Measurements from ENCODE around the gene CD33.

Gene CD33

DNA sequence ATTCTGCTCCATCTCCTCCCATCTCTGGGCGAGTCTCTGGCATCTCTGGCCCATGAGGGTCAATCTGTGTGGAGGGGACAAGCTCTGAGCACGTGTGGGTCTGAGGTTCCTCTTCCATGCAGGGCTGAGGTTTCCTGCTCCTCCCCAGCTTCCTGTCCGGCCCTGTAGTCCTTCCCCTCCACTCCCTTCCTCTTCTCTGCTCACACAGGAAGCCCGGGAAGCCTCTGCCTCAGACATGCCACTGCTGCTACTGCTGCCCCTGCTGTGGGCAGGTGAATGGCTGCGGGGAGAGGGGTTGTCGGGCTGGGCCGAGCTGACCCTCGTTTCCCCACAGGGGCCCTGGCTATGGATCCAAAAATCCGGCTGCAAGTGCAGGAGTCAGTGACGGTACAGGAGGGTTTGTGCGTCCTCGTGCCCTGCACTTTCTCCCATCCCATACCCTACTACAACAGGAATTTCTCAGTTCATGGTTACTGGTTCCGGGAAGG is 14.0 kb upstream of the CD33 start:
- DNase-seq = peak; percentile 13

DNA sequence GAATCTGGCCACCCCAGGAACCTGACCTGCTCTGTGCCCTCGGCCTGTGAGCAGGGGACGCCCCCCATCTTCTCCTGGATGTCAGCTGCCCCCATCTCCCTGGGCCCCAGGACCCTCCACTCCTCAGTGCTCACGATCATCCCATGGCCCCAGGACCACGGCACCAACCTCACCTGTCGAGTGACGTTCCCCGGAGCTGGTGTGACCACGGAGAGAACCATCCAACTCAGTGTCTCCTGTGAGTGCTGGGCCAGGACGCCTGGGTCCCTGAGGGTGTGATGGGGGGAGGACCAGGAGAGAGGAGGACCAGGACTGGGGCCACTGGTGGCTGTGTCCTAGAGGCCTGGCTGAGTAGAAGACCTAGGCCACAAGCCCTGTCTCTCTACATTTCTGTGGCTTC is 13.0 kb upstream of the CD33 start:
- no peak for DNase-seq

DNA sequence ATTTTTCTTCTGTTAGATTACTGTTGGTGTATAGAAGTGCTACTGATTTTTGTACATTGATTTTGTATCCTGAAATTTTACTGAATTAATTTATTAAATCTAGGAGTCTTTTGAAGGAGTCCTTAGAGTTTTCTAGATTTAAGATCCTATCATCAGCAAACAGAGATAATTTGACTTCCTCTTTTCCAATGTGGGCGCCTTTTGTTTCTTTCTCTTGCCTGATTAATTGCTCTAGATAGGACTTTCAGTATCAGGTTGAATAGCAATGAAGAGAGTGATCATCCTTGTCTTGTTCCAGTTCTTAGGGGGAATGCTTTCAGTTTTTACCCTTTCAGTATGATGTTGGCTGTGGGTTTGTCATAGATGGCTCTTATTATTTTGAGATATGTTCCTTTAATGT is 5.6 kb upstream of the CD33 start:
- no peak for DNase-seq

DNA sequence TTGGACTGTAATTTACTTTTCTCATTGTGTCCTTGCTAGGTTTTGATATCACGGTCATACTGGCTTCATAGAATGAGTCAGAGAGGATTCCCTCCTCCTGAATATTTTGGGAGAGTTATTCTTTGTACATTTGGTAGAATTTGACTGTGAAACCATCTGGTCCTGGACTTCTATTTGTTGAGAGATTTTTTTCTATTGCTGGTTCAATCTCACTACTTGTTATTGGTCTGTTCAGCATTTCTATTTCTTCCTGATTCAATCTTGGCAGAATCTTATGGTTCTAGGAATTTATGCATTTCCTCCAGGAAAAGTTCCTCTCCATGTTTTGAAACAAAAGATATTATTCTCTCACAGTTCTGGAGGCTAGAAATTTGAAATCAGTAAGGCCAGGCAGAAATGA is 4.9 kb upstream of the CD33 start:
- DNase-seq = no peak

DNA sequence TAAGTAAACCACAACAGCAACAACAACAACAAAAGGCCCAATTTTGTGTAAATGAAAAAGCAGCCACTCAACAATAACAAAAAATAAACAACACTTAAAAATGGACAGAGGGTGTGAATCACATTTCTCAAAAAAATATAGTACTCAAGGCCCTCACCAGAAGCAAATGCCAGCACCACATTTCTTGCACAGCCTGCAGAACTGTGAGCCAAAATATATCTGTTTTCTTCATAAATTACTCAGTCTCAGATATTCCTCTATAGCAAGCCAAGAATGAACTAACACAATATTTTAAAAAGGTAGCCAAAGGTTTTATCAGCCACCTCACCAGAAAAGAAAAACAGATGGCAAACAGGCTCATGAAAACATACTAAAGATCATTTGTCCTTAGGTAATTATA is 3.9 kb upstream of the CD33 start:
- no peak for DNase-seq

DNA sequence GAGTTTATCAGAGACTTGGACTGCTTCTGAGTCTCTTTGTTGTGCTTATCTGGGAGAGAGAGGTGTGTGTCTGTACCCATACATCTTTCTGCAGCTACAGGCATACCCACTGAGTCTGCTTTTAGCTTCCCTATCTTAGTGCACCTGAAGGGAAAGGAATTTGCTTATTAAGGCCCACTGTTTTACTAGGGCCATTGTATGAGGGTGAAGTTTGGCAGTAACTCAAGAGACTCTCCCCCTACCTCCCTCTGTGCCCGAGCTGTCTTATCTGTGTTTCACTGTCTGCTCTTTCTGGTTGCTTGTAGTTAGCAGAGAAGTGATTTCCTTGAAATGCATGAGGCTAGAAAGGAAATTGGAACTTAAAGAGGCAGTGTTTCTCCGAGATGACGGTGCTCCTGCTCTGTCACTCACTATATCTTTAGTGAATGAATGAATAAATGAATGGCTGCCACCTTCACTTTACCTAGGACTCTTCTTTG is 678 bp upstream of the CD33 start:
- no peak for DNase-seq

DNA sequence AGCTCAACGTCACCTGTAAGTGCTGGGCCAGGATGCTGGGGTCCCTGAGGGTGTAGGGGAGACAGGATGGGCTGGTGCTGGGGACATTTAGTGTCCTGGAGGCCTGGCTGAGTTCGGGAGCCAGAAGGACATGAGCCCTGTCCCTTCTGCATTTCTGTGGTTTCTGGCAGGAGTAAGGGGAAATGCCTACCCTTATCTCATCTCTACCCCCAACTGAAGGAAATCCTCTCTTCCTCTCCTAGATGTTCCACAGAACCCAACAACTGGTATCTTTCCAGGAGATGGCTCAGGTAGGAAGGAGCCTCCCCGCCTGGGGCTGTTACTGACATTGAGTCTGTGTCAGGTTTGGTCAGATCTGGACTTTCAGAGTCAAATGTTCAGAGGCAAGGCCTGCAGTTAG is 1.2 kb downstream of the CD33 start:
- DNase-seq = no peak

DNA sequence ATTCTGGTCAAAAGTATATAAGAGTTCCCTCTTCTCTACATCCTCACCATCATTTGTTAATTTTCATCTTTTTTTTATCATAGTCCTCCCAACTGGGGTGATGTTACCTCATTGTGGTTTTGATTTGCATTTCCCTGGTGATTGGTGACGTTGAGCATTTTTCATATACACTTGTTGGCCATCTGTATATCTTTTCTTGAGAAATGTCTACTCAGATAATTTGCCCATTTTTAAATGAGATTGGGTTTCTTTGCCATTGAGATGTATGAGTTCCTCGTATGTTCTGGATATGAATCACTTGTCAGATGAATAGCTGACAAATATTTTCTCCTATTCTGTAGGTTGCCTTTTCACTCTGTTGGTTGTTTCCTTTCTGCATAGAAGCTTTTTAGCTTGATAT is 2.4 kb downstream of the CD33 start:
- no peak for DNase-seq

DNA sequence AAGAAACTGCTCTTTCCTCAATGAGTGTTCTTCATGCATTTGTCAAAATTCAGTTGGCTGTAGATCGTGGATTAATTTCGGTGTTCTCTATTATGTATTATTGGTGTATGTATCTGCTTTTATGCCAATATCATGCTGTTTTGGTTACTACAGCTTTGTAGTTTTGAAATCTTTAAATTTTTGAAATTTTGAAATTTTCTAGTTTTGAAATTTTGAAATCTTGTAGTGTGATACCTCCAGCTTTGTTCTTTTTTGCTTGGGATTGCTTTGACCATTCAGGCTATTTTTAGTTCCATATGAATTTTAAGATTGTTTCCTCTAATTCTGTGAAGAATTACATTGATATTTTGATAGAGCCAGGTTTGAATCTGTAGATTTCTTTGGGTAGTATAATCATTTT is 3.1 kb downstream of the CD33 start:
- DNase-seq = no peak

DNA sequence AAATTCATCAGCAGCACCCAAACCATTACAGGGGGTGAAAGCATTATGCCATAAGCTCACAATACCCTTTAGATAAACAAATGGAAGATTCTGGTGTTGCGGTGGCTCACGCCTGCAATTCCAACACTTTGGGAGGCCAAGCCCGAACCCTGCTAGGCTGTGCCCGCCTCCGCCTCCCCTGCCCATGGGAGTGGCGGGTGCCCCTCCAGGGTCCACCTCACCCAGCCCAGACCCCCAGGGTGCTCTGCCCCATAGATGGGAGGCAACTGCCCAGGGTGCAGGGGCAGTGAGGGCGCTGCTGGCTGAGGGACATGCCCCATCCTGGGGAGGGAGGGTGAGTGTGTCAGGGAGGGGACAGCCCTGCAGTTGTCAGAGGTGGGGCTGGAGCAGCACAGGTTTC is 16.0 kb downstream of the CD33 start:
- no peak for DNase-seq

DNA sequence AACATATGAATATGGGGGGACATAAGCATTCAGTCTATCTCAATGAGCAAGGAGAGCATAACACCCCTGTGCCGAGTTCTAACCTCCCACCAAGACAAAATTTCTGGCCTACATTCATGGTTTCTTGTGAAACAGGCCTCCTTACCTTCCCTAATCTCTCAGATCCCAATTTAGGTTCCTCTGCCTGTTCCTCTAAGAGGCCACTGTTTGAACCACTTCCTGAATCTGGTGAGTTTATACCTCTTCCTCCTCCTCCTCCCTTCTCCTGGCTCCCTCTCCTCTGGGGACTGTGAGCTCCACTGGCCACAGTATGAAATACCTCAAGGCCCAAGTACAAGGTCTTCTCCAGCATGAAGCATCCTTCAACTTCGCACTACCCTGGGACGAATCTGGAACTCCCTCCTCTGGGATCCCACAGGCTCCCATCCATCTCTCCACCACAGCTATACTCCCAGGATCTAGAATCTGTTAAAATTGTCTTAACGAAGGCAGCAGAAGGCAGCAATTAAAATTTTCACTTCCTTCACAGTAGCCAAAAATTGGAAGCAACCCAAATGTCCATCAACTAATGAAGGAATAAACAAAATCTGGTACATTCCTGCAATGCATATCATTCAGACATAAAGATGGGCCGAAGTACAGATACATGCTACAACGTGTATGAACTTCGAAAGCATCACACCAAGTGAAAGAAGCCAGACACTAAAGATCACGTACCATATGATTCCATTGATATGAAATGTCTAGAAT is 18.2 kb downstream of the CD33 start:
- no peak for DNase-seq

DNA sequence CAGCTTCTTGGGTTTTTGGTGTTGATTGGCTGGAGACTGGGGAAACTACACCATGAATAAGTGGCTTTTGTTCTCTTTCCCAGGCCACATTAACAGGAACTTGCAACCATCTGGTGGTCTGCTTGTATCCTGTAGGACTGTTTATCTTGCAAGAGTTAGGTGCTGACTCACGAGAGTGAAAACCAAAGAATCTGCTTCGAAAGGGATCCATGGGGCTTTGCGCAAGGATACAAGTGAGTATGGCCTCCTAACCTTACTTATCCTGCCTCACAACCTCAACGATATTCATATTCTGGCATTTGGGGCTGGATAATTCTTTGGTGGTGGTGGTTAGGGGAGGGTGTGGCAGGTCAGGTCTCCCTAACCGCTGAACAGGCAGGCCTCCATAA is 21.3 kb downstream of the CD33 start:
- no peak for DNase-seq

DNA sequence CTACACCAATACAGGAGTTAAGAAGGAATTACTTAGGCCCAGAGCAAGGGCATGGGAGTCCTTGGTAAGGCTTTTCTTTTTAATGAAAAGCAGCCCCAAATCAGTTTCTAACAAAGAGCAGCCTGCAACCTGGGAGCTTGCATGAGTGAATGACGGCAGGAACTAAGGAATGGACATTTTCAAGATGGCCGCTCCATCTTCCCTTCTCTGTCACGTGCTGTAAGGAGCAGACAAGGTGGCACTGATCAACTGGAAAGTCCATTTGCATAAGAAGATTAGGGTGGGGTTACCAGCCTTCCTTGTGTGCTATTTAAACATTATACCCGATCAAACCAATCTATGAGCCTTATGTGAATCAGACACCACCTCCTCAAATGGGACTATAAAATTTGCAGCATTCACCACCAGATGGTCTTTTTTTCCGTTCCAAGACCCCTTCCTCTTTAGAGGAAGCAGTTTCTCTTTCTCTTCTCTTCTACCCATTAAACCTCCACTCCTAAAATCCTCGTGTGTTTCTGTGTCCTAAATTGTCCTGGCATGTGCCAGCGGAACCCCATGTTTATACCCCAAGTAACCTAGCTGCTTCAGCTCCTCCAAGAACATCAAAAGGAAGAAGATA is 23.2 kb downstream of the CD33 start:
- no peak for DNase-seq

DNA sequence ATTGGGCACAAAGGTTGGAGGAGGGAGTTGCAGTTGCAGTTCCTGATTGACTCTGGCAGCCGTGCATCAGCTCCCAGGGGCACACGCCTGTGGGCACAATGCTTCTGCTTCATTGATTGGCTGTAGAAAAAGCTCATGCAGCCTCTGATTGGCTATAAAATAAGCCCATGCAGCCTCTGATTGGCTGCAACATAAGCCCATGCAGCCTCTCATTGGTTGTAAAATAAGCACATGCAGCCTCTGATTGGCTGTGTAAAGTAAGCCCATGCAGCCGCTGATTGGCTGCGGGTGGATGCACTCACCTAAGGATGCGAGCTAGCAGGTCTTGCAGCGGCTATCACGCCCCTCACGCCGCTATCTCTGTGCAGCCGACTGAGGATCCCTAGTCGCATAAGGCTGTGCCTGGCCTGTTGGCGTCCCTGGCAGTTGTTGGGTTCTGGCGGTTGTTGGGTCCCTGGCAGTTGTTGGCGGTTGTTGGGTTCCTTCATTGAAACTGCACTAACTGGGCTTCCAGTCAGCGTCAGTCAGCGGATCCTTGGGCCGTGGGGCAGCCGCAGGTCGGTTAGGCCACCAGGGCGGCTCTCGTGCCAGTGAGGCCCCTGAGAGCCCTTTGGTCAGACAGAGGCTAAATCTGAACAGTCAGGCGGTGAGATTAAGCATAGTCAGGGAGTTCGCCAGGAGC is 26.0 kb downstream of the CD33 start, which contains the start of gene SIGLECL1:
Gene SIGLECL1 (plus strand): TSS at position 295 of the 682 bp plus-strand sequence. CDS start 12,993 bp downstream, outside the sequence.
- no peak for DNase-seq

DNA sequence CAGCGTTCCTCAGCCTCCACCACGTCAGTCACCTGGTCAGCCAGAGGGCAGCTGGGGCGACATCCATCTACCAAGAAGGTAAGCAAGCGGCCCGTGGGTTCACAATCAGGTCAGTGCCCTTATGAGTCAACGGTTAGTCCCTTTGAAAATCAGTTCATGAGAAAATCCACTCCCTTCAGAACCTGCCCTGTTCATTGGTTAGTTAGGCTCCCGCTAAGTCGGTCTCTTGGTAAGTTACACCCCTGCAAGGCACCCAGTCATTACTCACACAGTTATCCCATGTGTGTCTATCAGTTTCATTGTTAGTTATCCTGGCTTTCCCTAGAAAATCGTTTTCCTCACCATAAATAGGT is 26.6 kb downstream of the CD33 start:
- no peak for DNase-seq

DNA sequence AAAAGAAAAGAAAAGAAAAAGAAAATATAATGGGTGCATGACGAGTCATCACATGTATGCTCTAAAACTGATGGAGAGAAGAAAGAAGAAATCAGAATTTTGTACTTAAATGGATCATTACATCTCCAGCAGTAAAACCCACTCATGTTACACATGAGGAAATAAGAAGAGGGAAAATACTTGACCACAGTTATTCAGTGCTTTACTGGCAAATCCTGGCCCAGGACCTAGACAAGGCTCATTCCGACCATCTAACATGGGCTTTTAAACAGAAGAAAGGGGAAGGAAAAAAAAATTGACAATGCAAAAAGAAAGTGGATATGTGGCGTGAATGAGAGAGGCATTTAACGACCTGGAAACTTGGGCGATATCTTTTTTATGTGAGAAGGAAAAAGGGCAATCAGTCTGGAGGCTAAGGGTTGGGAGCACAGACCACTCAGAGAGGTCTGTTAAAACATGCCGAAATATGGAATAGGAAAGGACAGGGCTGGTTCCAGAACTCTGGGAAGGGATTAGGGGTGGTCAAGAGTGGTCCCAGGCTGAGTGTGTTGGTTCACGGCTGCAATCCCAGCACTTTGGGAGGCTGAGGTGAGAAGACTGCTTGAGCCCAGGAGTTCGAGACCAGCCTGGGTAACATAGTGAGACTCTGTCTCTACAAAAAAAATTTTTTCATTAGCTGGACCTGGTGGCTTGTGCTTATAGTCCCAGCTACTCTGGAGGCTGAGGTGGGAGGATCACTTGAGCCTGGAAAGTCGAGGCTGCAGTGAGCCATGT is 27.6 kb downstream of the CD33 start:
- no peak for DNase-seq

DNA sequence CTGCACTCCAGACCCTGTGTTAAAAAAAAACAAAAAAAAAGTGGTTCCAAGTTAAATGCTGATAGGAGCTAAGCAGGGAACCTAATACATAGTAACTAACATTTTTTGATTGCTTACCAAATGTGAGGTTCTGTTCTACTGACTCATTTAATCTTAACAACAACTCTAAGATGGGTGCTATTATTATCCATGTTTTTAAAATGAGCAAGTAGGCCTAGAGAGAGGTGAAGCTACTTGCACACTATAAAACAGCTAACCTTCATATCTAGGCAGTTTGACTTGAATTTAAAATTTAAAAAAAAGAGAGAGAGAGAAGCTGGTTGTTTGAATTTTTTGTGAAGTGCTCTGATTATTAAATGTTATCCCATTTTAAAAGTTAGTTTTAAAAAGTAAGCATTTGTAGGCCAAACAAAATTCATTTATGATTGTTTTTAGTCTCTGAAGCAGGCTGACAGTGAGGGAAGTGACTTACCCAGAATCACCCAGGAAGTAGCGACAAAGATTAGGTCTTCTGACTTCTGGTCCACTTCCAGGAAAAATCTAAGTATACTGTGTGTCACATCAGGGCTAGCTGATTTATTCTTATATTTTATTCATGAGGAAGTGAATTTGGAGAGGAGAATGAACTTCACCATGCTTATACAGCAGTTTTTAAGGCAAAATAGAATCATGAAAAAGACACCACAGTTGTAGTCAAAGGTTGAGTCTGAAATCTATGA is 28.4 kb downstream of the CD33 start:
- no peak for DNase-seq

DNA sequence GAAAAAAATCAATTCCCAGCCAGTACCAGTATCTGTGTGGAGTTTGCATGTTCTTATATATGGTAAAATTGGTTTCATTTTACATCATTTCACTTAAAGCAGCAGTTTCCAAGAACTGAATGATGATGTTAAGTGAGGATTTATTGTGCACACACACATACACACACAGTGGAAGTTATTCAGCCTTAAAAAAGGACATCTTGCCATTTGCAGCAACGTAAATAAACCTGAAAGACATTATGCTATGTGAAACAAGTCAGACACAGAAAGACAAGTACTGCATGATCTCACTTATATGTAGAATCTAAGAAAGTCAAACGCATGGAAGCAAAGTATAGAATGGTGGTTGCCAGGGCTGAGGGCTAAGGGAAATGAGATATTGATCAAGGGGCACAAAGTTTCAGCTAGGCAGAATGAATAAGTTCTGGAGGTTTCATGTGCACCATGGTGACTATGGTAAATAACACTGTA is 31.3 kb downstream of the CD33 start:
- no peak for DNase-seq

DNA sequence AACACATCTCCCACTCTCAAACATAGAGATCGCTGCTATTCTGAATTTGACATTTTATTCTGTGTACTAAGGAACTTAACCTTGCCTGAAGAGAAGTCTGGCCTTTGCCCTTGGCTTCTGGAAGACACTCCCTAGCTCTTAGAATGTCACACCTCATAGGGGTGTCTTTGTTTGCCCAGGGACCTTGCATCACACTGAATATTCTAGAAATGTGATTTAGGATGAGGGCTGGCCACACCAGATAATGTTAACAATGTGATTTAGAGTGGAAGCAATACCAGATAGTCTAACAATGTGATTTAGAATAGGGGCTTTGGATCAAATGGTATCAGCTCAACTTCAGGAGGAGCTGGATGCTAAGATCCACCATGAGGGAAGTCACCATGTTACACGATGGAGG is 32.6 kb downstream of the CD33 start:
- no peak for DNase-seq

DNA sequence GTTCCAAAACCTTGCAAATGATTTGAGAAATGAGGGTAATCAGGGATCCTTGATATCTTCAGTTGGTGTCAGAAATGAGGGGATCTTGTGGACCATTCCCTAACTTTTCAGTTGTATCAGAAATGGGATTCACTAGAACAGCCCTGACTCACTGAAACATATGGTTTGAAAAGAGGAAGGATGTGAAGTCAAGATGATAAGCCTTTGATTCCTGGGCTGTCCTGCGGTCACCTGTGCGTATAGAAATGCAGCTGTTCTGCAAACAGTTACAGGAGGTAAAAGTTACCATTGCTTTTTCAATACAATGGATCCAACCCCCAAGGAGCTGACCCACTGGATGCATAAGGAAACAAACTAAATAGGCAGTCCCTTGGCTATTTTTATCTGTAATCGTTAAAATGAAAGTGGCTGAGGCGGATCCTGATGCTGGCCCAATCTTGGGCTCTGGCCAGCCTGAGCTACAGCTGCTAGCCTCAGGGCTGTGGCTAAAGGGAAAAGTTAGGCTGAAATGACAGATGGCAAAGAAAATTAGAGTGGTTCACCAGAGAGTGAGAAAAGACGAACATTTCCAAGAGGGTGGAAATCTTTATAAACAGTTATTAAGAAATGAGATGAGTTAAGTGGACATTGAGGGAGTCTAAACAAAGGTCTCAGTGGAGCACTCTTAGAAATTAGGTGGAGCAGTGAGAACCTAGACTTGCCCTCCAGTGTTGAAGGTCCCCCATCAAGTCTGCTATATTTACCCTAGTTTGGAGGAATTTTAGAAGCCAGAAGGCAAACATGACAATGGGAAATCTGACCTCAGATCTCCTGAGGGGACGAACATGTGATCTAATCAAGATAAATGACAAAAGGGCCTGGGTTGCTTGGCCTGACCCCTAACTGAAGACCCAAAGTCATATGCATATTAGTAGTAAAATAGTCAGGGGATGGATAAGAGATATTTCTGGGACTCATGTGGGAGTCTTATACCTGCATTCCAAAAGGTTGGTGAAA is 33.6 kb downstream of the CD33 start:
- no peak for DNase-seq

All from EL (cell line).